GM19468 (cell line): ENCODE results near the gene SGPP1.
"Not testable (repeated sequence)": the region's sequence is repeated elsewhere in the genome, so short reads cannot be mapped to it uniquely, and the experiment has no call there.

ENCODE experiments used
- ATAC-seq: cut with Tn5 transposase; IDR thresholded peaks from one replicate; pipeline ENCODE4 v1.9.1; 2021; ENCODE audit warnings: mild to moderate bottlenecking, moderate library complexity, moderate number of reproducible peaks; ENCODE audit not compliant: unreplicated experiment; ENCODE audit errors: extremely low read depth

SGPP1 gene, protein sequence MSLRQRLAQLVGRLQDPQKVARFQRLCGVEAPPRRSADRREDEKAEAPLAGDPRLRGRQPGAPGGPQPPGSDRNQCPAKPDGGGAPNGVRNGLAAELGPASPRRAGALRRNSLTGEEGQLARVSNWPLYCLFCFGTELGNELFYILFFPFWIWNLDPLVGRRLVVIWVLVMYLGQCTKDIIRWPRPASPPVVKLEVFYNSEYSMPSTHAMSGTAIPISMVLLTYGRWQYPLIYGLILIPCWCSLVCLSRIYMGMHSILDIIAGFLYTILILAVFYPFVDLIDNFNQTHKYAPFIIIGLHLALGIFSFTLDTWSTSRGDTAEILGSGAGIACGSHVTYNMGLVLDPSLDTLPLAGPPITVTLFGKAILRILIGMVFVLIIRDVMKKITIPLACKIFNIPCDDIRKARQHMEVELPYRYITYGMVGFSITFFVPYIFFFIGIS

GRCh38 chr14:63727736-63728728 is at the start of gene SGPP1:
SGPP1 (minus strand) TSS chr14:63728065; CDS start chr14:63727944, 121 bp downstream.
- peak; percentile 72 for ATAC-seq

- no peak for ATAC-seq
Measured at GRCh38 chr14:63777024-63777423, 49.2 kb upstream of the SGPP1 start.

DNA sequence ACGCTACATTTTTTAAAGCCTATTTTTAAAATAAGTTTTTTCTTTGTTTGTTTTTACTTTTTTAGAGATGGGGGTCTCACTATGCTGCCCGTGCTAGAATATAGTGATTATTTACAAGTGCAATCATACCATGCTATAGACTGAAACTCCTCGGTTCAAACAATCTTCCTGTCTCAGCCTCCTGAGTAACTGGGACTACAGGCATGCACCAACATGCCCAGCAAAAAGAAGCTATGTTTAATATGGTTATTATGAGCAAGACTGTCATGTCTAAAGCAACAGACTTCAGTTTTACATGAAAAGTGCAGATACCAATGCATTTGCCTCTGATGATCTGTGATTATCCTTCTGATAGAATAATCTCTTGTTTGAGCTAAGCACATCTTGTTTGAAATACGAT is 45.6 kb upstream of the SGPP1 start:
- no peak for ATAC-seq

DNA sequence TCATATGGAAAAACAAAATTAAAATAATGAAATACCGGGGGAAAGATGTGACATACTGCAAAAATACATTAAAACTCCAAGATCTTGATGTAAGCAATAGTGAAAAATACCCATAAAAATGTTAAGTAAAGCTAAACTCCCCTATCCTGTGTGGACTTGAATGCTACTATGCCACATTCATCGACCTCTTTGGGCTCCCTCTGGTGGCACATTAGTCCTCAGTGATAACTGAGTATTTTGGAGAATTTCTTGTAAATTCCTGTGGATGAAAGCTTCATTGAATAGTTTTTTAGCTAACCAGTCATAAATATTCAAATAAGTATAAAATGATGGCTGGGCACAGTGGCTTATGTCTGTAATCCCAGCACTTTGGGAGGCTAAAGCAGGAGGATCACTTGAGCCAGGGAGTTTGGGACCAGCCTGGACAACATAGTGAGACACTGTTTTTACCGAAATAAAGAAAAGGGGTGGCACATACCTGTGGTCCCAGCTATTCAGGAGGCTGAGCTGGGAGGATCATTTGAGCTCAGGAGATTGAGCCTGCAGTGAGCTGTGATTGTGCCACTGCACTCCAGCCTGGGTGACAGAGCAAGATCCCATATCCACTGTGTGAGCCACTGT is 42.4 kb upstream of the SGPP1 start:
- no peak for ATAC-seq

DNA sequence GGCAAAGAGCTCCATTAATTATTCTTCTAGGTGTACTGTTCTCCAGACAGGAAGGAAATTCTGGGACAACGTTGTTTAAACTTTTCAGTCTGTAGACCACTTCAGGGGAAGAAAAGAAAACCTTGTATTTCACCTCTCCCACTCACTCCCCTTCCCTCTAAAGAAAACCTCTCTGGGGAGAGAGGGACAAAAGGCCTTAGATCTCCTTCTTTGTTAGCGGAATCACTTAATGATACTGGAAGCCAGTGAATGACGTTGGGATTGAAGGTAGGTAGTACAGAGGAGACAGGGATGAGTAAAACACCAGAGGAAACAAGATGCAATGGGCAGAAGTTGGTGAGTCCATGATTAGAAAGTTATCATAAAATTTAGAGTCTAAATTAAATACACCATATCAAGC is 38.7 kb upstream of the SGPP1 start:
- no peak for ATAC-seq

GRCh38 chr14:63764620-63765139 is 36.8 kb upstream of the SGPP1 start:
- ATAC-seq, result no peak

GRCh38 chr14:63764103-63764502 is 36.2 kb upstream of the SGPP1 start:
- no peak for ATAC-seq

- ATAC-seq, result no peak
Measured at GRCh38 chr14:63761351-63762117, 33.7 kb upstream of the SGPP1 start.

DNA sequence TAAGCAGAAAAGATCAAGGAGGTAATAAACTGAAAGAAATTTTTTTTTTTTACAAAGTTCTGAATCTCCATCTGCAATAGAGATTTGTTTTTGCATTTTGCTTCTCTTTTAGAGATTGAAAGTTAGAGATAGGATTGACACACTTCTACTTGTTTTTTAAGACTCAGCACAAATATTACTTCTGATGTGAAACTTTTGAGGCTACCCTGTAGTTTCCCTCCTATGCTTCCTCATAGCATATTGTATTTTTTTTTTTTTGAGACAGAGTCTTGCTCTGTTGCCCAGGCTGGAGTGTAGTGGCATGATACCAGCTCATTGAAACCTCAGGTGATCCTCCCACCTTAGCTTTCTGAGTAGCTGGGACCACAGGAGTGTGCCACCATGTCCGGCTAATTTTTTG is 32.1 kb upstream of the SGPP1 start:
- ATAC-seq, result no peak

GRCh38 chr14:63759456-63759855 is 31.6 kb upstream of the SGPP1 start:
- ATAC-seq, result peak; percentile 60

GRCh38 chr14:63757211-63757610 is 29.3 kb upstream of the SGPP1 start:
- ATAC-seq, result no peak

DNA sequence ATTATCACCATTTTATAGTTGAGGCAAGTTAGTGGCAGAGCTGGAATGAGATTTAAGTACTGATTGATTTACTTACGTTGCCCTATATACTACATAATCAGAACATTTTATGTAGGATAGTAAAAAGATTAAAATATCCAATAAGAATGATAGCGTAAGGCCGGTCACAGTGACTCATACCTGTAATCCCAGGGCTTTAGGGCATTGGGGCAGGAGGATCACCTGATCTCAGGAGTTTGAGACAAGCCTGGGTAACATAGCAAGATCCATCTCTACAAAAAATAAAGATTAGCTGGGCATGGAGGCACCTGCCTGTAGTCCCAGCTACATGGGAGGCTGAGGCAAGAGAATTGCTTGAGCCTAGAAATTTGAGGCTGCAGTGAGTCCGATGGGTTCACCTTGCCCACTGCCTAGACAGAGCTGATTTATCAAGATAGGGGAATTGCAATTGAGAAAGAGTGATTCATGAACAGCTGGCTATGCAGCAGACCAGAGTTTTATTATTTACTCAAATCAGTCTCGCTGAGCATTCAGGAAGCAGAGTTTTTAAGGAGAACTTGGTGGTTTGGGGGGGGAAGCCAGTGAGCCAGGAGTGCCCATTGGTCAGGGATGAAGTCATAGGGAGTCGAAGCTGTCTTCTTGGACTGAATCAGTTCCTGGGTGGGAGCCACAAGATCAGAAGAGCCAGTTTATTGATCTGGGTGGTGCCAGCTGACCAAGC is 24.7 kb upstream of the SGPP1 start:
- ATAC-seq, result no peak

DNA sequence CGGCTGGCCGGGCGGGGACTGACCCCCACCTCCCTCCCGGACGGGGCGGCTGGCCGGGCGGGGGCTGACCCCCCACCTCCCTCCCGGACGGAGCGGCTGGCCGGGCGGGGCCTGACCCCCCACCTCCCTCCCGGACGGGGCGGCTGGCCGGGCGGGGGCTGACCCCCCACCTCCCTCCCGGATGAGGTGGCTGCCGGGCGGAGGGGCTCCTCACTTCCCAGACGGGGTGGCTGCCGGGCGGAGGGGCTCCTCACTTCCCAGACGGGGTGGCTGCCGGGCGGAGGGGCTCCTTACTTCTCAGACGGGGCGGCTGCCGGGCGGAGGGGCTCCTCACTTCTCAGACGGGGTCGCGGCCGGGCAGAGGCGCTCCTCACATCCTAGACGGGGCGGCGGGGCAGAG is 23.2 kb upstream of the SGPP1 start:
- ATAC-seq, result not testable (repeated sequence)

DNA sequence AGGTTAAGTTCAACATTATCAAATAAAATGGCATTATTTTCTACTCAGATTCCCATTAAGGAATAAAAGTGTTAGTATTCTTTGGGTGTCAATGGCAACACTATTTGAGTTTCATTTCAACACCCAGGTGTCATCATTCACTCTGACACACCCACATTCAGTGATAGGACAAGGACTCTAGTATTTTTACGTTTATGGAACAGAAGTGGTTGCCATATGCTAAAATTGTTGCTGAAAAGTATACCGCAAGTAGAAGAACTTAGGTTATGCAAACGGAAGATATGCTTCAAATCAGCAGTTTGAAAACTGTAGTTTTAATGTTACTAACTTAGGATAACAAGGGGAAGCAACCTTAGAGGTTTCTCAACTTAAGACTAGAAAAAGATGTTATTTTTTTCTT is 20.0 kb upstream of the SGPP1 start:
- no peak for ATAC-seq

DNA sequence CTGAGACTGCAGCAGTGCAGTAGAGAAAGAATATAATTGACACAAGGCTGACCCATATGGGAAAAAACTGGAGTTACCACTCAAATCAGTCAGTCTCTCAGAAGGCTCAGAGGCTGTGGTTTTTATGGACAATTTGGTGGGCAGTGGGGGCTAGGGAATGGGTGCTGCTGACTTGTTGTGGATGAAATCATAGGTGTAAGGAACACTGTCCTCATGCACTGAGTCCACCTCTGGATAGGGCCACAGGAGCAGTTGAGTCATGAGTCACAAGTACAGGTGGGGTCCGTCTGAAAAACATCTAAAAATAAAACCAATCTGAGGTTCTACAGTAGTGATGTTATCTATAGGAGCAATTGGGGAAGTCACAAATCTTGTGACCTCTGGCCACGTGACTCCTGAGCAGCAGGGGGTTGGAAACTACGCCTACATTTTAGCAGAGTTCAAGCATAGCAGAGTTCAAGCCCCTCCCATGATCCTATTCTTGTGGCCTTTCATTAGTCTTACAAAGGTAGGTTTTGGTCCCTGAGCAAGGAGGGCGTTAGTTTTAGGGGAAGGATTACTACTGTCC is 18.1 kb upstream of the SGPP1 start:
- peak; percentile 50 for ATAC-seq

DNA sequence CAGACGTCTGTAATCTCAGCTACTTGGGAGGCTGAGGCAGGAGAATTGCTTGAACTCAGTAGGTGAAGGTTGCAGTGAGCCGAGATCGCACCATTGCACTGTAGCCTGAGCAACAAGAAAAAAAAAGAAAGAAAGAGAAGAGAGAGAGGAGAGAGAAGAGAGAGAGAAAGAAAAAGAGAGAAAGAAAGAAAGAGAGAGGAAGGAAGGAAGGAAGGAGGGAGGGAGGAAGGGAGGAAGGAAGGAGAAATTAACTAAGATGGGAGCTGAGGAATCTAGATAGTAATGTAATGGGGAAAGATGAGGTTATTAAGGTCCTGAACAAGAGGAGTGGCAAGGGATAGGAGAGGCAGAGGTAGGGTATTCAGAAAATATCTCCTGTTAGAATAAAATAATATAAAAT is 17.4 kb upstream of the SGPP1 start:
- no peak for ATAC-seq

- ATAC-seq, result peak; percentile 86
Measured at GRCh38 chr14:63737582-63738006, 9.7 kb upstream of the SGPP1 start.

- no peak for ATAC-seq
Measured at GRCh38 chr14:63735720-63736119, 7.9 kb upstream of the SGPP1 start.

GRCh38 chr14:63730659-63731058 is 2.8 kb upstream of the SGPP1 start:
- ATAC-seq, result no peak
